WERI-Rb-1 (cell line): ENCODE results near the gene TPP1.

Experiments
- DNase-seq: peaks from one replicate; pipeline ENCODE4 v3.0.0-alpha.2; 2020
- H3K27ac ChIP-seq: fragments of 250-450 bp; sonication (Bioruptor Pico); 2 replicates; pipeline ENCODE4 v1.5.1; 2020; ENCODE audit warnings: mild to moderate bottlenecking, moderate library complexity
- H3K27me3 ChIP-seq: fragments of 250-450 bp; sonication (Bioruptor Pico); 2 replicates; pipeline ENCODE4 v1.5.1; 2021; ENCODE audit warnings: mild to moderate bottlenecking, low read depth, moderate library complexity; ENCODE audit not compliant: insufficient read depth, severe bottlenecking
- H3K36me3 ChIP-seq: fragments of 250-450 bp; sonication (Bioruptor Pico); 2 replicates; pipeline ENCODE4 v1.5.1; 2020; ENCODE audit warnings: mild to moderate bottlenecking, moderate library complexity
- H3K4me3 ChIP-seq: 2 replicates; pipeline ENCODE4 v1.5.1; 2011; ENCODE audit warnings: low read depth, mild to moderate bottlenecking, control low read depth, low read length
- H3K9me3 ChIP-seq: fragments of 250-450 bp; sonication (Bioruptor Pico); 2 replicates; pipeline ENCODE4 v1.5.1; 2021; ENCODE audit warnings: mild to moderate bottlenecking, moderate library complexity; ENCODE audit not compliant: severe bottlenecking
- CTCF ChIP-seq: IDR thresholded peaks from 2 replicates; pipeline ENCODE4 v1.5.1; 2011; ENCODE audit warnings: low read depth, mild to moderate bottlenecking, control low read depth, inconsistent platforms, low read length

TPP1 gene

DNA sequence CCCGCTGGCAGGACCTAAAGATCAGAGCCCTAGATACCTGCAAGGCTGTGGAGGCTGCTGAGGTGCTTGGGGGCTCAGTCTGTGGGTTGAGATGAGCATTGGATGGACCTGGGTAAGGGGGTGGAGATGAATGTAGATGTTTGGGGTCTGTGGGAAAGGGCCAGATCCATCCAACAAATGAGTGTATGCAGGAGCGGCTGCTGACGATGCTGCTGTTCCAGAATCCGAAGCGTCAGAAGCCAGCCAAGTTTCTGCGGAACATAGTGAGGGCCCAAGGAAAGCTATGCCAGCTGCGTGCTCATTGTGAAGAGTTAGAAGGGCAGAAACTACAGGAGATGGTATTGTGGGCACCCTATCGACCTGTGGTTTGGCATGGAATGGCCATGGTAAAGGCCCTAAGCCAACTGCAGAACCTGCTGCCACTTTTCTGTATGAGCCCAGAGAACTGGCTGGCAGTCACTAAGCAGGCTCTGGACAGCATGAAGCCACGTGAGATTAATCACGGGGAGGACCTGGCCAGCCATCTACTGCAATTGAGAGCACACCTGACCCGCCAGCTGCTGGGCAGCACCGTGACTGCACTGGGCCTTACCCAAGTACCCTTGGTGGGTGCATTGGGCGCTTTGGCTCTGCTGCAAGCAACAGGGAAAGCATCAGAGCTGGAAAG is 52.4 kb downstream of the TPP1 start:
- TF ChIP-seq CTCF: no peak
- H3K4me3 ChIP-seq: no peak overlapping the region
- H3K9me3 ChIP-seq: no peaks in the 10 kb centered on the region
- no peaks in the 10 kb centered on the region for H3K27me3 ChIP-seq
- H3K36me3 ChIP-seq: no peaks in the 10 kb centered on the region
- no peak overlapping the region for H3K27ac ChIP-seq
- DNase-seq: no peak

DNA sequence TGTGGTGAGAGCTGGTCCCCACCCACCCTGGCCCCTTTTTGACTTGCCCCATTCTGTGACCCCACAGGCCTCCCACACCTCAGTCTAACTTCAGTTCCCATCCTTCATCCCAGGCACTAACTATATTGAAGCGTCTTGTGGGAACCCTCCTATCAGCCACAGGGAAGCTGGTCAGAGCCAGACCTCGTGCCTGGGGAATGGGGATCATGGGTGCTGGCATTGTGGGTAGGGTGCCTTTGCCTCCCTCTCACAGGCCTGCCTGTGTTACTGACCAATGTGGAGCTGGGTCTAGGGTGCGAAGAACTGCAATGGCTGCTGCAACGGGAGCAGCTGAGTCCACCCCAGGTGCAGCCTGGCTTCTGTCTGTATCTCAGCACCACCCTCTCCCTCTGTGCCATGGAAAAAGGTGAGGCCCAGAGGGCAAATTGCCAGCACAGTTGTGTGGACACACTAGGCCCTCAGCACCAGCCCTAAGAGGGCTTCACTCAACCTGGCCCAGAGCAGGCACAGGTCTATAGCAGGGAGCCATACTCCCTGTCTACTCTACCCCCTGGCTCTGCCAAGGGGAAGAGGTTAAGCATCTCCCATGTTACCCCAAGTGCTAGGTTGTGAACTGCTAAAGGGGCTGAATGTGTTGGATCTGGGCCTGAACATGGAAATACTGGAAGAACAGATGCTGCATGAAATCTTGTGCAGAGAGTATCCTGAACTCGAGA is 53.1 kb downstream of the TPP1 start:
- Histone ChIP-seq H3K4me3 (no peak overlapping the region), H3K27me3 (no peaks in the 10 kb centered on the region), H3K9me3 (no peaks in the 10 kb centered on the region), H3K27ac (no peak overlapping the region), H3K36me3 (no peaks in the 10 kb centered on the region)
- no peak for TF ChIP-seq CTCF
- no peak for DNase-seq

GRCh38 chr11:6565325-6565724 is 53.9 kb downstream of the TPP1 start:
- no peaks in the 10 kb centered on the region for H3K27me3 ChIP-seq
- H3K4me3 ChIP-seq: no peak overlapping the region
- H3K27ac ChIP-seq: no peak overlapping the region
- H3K36me3 ChIP-seq: no peaks in the 10 kb centered on the region
- TF ChIP-seq CTCF: no peak
- no peaks in the 10 kb centered on the region for H3K9me3 ChIP-seq
- DNase-seq: no peak

- no peak for DNase-seq
- H3K4me3 ChIP-seq: no peak overlapping the region
- no peak for TF ChIP-seq CTCF
- H3K27ac ChIP-seq: no peak overlapping the region
- no peaks in the 10 kb centered on the region for H3K9me3 ChIP-seq
- H3K36me3 ChIP-seq: no peaks in the 10 kb centered on the region
- no peaks in the 10 kb centered on the region for H3K27me3 ChIP-seq
These were observed 55.6 kb downstream of the TPP1 start for GRCh38 chr11:6563667-6564066.

GRCh38 chr11:6563121-6563619 is 56.1 kb downstream of the TPP1 start:
- no peak for DNase-seq
- no peak overlapping the region for H3K27ac ChIP-seq
- H3K36me3 ChIP-seq: no peaks in the 10 kb centered on the region
- no peak for TF ChIP-seq CTCF
- H3K4me3 ChIP-seq: no peak overlapping the region
- H3K9me3 ChIP-seq: no peaks in the 10 kb centered on the region
- no peaks in the 10 kb centered on the region for H3K27me3 ChIP-seq
